ENCODE measurements around the gene PAPLN. TPM values are rescaled to one million over a fixed set of nuclear protein-coding genes. Genes with fewer than 3 reads are reported as not detected.

Gene PAPLN
- total RNA-seq, 1 experiment from 2014 or later = 0.75 TPM

- H3K4me3 ChIP-seq (ENCODE audit: low read depth, low read length, poor library complexity, severe bottlenecking) = no peak overlapping the region
- intact Hi-C loops (cut with micrococcal nuclease; ENCODE audit: unreplicated experiment) = no loop called here
- H3K4me1 ChIP-seq (ENCODE audit: insufficient read depth, low read length, poor library complexity, severe bottlenecking) = no peaks in the 10 kb centered on the region
- H3K27ac ChIP-seq (ENCODE audit: low read depth, low read length, poor library complexity, severe bottlenecking) = no peak overlapping the region
- CTCF ChIA-PET = no interaction called here
- H3K9me3 ChIP-seq (ENCODE audit: low read depth, low read length, poor library complexity, severe bottlenecking) = no peaks in the 10 kb centered on the region
- no peaks in the 10 kb centered on the region for H3K27me3 ChIP-seq (replicated peaks; ENCODE audit: insufficient read depth, low read depth, low read length, poor library complexity)
- no peaks in the 10 kb centered on the region for H3K36me3 ChIP-seq (ENCODE audit: insufficient read depth, low read length, poor library complexity, severe bottlenecking)
- no peak for DNase-seq (ENCODE audit: low spot score)
- POLR2A ChIA-PET (ENCODE audit: low non-redundant PET) = no interaction called here
- TF ChIP-seq EZH2 (IDR thresholded peaks at IDR 0.05; ENCODE audit: borderline replicate concordance, low read depth, low read length, poor library complexity, severe bottlenecking) = no peak
- TF ChIP-seq CTCF (conservative IDR thresholded peaks at IDR 0.05; ENCODE audit: low read depth, low read length) = no peak
- no TSS peak for BruUV-seq (replicated peaks)
Measured at GRCh38 chr14:73253721-73254120, 16.4 kb downstream of the PAPLN start.

- ChIA-PET POLR2A (ENCODE audit: low non-redundant PET) (no interaction called here), CTCF (no interaction called here)
- intact Hi-C loops (cut with micrococcal nuclease; ENCODE audit: unreplicated experiment) = no loop called here
- no peak overlapping the region for H3K4me3 ChIP-seq (ENCODE audit: low read depth, low read length, poor library complexity, severe bottlenecking)
- H3K27ac ChIP-seq (ENCODE audit: low read depth, low read length, poor library complexity, severe bottlenecking) = no peak overlapping the region
- no peaks in the 10 kb centered on the region for H3K9me3 ChIP-seq (ENCODE audit: low read depth, low read length, poor library complexity, severe bottlenecking)
- no peak for DNase-seq (ENCODE audit: low spot score)
- H3K27me3 ChIP-seq (replicated peaks; ENCODE audit: insufficient read depth, low read depth, low read length, poor library complexity) = no peaks in the 10 kb centered on the region
- TF ChIP-seq EZH2 (IDR thresholded peaks at IDR 0.05; ENCODE audit: borderline replicate concordance, low read depth, low read length, poor library complexity, severe bottlenecking) (no peak), CTCF (conservative IDR thresholded peaks at IDR 0.05; ENCODE audit: low read depth, low read length) (no peak)
- no peaks in the 10 kb centered on the region for H3K36me3 ChIP-seq (ENCODE audit: insufficient read depth, low read length, poor library complexity, severe bottlenecking)
- BruUV-seq (replicated peaks) = no TSS peak
- H3K4me1 ChIP-seq (ENCODE audit: insufficient read depth, low read length, poor library complexity, severe bottlenecking) = no peaks in the 10 kb centered on the region
Measured at GRCh38 chr14:73254247-73255004, 17.1 kb downstream of the PAPLN start.

GRCh38 chr14:73255005-73255400 lies 17.7 kb downstream of the PAPLN start:
- no TSS peak for BruUV-seq (replicated peaks)
- ChIA-PET POLR2A (ENCODE audit: low non-redundant PET) (no interaction called here), CTCF (interaction anchor here (0.6 kb wide), 1 partner anchor 487 kb away, joined by 6 read pairs; no protein-coding TSS in a partner anchor)
- no peak for TF ChIP-seq CTCF (conservative IDR thresholded peaks at IDR 0.05; ENCODE audit: low read depth, low read length)
- no peak for TF ChIP-seq EZH2 (IDR thresholded peaks at IDR 0.05; ENCODE audit: borderline replicate concordance, low read depth, low read length, poor library complexity, severe bottlenecking)
- Histone ChIP-seq H3K27ac (ENCODE audit: low read depth, low read length, poor library complexity, severe bottlenecking) (no peak overlapping the region), H3K36me3 (ENCODE audit: insufficient read depth, low read length, poor library complexity, severe bottlenecking) (no peaks in the 10 kb centered on the region), H3K4me3 (ENCODE audit: low read depth, low read length, poor library complexity, severe bottlenecking) (no peak overlapping the region), H3K9me3 (ENCODE audit: low read depth, low read length, poor library complexity, severe bottlenecking) (no peaks in the 10 kb centered on the region), H3K27me3 (replicated peaks; ENCODE audit: insufficient read depth, low read depth, low read length, poor library complexity) (no peaks in the 10 kb centered on the region), H3K4me1 (ENCODE audit: insufficient read depth, low read length, poor library complexity, severe bottlenecking) (no peaks in the 10 kb centered on the region)
- no peak for DNase-seq (ENCODE audit: low spot score)
- intact Hi-C loops (cut with micrococcal nuclease; ENCODE audit: unreplicated experiment) = no loop called here
